H1 (cell line): ENCODE measurements around the gene B9D1. TPM values are rescaled to one million over a fixed set of nuclear protein-coding genes. Genes with fewer than 3 reads are reported as not detected.

Source experiments
- CTCF ChIA-PET: fragments of 300-600 bp; sonication (Branson Sonifier 250); formaldehyde crosslinking; loops from one replicate; lab custom pipeline; 2021; ENCODE audit not compliant: partially characterized antibody; lab: Charles Lee
- POLR2A ChIA-PET: fragments of 300-600 bp; sonication (Branson Sonifier 250); formaldehyde crosslinking; loops from one replicate; lab custom pipeline; 2021; ENCODE audit warnings: inconsistent platforms; ENCODE audit not compliant: partially characterized antibody; lab: Charles Lee
- DNase-seq, 2 experiments: peaks; one replicate each; pipeline versions ENCODE4 v3.0.0 to v3.0.0-alpha.2; 2010 to 2022; ENCODE audit warnings: low spot score in 2 of 2, low read depth in 1 of 2, mixed read lengths in 1 of 2
- FAIRE-seq: peaks from 2 replicates; lab custom pipeline; 2011; peaks lifted over from hg19 to GRCh38; lab: Jason Lieb, UNC
- H2AFZ ChIP-seq: 2 replicates; pipeline ENCODE4 v1.8.1; 2012; ENCODE audit warnings: low read length, inconsistent platforms
- H2AK5ac ChIP-seq: 2 replicates; pipeline ENCODE4 v1.6.1; 2013; ENCODE audit warnings: low read depth, low read length
- H2BK120ac ChIP-seq: replicated peaks from 2 replicates; pipeline ENCODE3; 2013; ENCODE audit warnings: low read depth, low read length, inconsistent platforms
- H2BK12ac ChIP-seq: 2 replicates; pipeline ENCODE4 v1.6.1; 2013; ENCODE audit warnings: low read depth, low read length
- H2BK15ac ChIP-seq: 2 replicates; pipeline ENCODE4 v1.6.1; 2013; ENCODE audit warnings: low read length
- H2BK20ac ChIP-seq: 2 replicates; pipeline ENCODE4 v1.6.1; 2013; ENCODE audit warnings: low read length
- H2BK5ac ChIP-seq: 2 replicates; pipeline ENCODE4 v1.6.1; 2013; ENCODE audit warnings: low read depth, low read length
- H3K14ac ChIP-seq: 2 replicates; pipeline ENCODE4 v1.6.1; 2013; ENCODE audit warnings: inconsistent platforms; ENCODE audit not compliant: insufficient read length
- H3K18ac ChIP-seq: 2 replicates; pipeline ENCODE4 v1.6.1; 2013; ENCODE audit warnings: low read length; ENCODE audit errors: extremely low read depth
- H3K23ac ChIP-seq: 2 replicates; pipeline ENCODE4 v1.6.1; 2013; ENCODE audit warnings: inconsistent platforms; ENCODE audit not compliant: insufficient read length
- H3K23me2 ChIP-seq: 2 replicates; pipeline ENCODE4 v1.6.1; 2013; ENCODE audit warnings: low read depth, low read length
- H3K27ac ChIP-seq: 2 replicates; pipeline ENCODE4 v1.6.1; 2011; ENCODE audit warnings: low read depth, low read length, inconsistent platforms
- H3K27me3 ChIP-seq, 4 experiments: replicated peaks in 1 of 4; 1 replicate in 1 of 4; 2 replicates in 3 of 4; pipeline versions ENCODE4 v1.6.1 to v1.8.1; 2011 to 2013; ENCODE audit warnings: low read length in 3 of 4, mild to moderate bottlenecking in 3 of 4, inconsistent platforms in 2 of 4, mixed read lengths in 2 of 4, moderate library complexity in 1 of 4; ENCODE audit not compliant: control insufficient read depth in 3 of 4, insufficient read depth in 3 of 4; ENCODE audit errors: extremely low read depth in 1 of 4
- H3K36me3 ChIP-seq, 4 experiments: 2 replicates each; pipeline versions ENCODE4 v1.6.1 to v1.8.1; 2011 to 2013; ENCODE audit warnings: mild to moderate bottlenecking in 4 of 4, low read length in 3 of 4, moderate library complexity in 2 of 4, control low read depth in 1 of 4, inconsistent platforms in 1 of 4; ENCODE audit not compliant: insufficient read depth in 4 of 4, control insufficient read depth in 2 of 4
- H3K4ac ChIP-seq: replicated peaks from 2 replicates; pipeline ENCODE3; 2013; ENCODE audit warnings: low read length, low read depth, mixed read lengths, inconsistent platforms; ENCODE audit not compliant: insufficient read length
- H3K4me1 ChIP-seq, 4 experiments: replicated peaks in 1 of 4; 1 replicate in 1 of 4; 2 replicates in 3 of 4; pipeline versions ENCODE4 v1.6.1 to v1.8.1; 2011 to 2013; ENCODE audit warnings: low read length in 3 of 4, inconsistent platforms in 2 of 4, mixed read lengths in 1 of 4; ENCODE audit not compliant: insufficient read depth in 4 of 4, control insufficient read depth in 3 of 4
- H3K4me2 ChIP-seq, 2 experiments: 2 replicates each; pipeline versions ENCODE4 v1.6.1 to v1.8.1; 2011 to 2013; ENCODE audit warnings: low read depth in 2 of 2, low read length in 2 of 2, control low read depth in 1 of 2, inconsistent platforms in 1 of 2, mild to moderate bottlenecking in 1 of 2; ENCODE audit not compliant: insufficient read depth in 1 of 2
- H3K4me3 ChIP-seq, 4 experiments: fragments of 200-600, 300-600 bp in 1 of 4; sonication (generic), shearing (Covaris generic), sonication (Bioruptor Twin) in 1 of 4; 2 replicates each; pipeline versions ENCODE4 v1.5.1 to v1.8.1; 2011 to 2016; ENCODE audit warnings: low read length in 4 of 4, low read depth in 3 of 4, control low read depth in 2 of 4, inconsistent platforms in 2 of 4, mild to moderate bottlenecking in 2 of 4, mixed read lengths in 1 of 4, moderate library complexity in 1 of 4; ENCODE audit not compliant: insufficient read depth in 2 of 4; ENCODE audit errors: extremely low read depth in 1 of 4
- H3K56ac ChIP-seq: replicated peaks from 2 replicates; pipeline ENCODE3; 2013; ENCODE audit warnings: low read depth, mild to moderate bottlenecking, mixed read lengths, low read length, inconsistent platforms; ENCODE audit not compliant: insufficient read length
- H3K79me1 ChIP-seq: 2 replicates; pipeline ENCODE4 v1.6.1; 2013; ENCODE audit warnings: low read depth, low read length, control low read depth
- H3K79me2 ChIP-seq, 2 experiments: 2 replicates each; pipeline versions ENCODE4 v1.6.1 to v1.8.1; 2012 to 2013; ENCODE audit warnings: low read length in 2 of 2, mild to moderate bottlenecking in 2 of 2, inconsistent platforms in 1 of 2; ENCODE audit not compliant: insufficient read depth in 2 of 2, control insufficient read depth in 1 of 2
- H3K9ac ChIP-seq, 4 experiments: replicated peaks in 1 of 4; 1 replicate in 1 of 4; 2 replicates in 3 of 4; pipeline versions ENCODE4 v1.6.1 to v1.8.1; 2011 to 2013; ENCODE audit warnings: low read depth in 3 of 4, low read length in 3 of 4, control low read depth in 2 of 4, mild to moderate bottlenecking in 2 of 4, moderate library complexity in 2 of 4, inconsistent platforms in 1 of 4; ENCODE audit errors: extremely low read depth in 1 of 4
- H3K9me3 ChIP-seq, 2 experiments: 2 replicates each; pipeline versions ENCODE4 v1.6.1 to v1.8.1; 2012 to 2013; ENCODE audit warnings: mild to moderate bottlenecking in 2 of 2, moderate library complexity in 2 of 2, control low read depth in 1 of 2, inconsistent platforms in 1 of 2, low read depth in 1 of 2, low read length in 1 of 2, mixed read lengths in 1 of 2; ENCODE audit not compliant: insufficient read depth in 2 of 2
- H4K20me1 ChIP-seq, 2 experiments: replicated peaks in 1 of 2; 2 replicates each; pipeline versions ENCODE3 to v1.8.1; 2011 to 2013; ENCODE audit warnings: inconsistent platforms in 2 of 2, low read length in 2 of 2, mild to moderate bottlenecking in 1 of 2; ENCODE audit not compliant: insufficient read depth in 2 of 2, control insufficient read depth in 1 of 2
- H4K5ac ChIP-seq: 2 replicates; pipeline ENCODE4 v1.6.1; 2013; ENCODE audit warnings: low read length, low read depth, mixed read lengths, inconsistent platforms; ENCODE audit not compliant: insufficient read length
- H4K8ac ChIP-seq: 2 replicates; pipeline ENCODE4 v1.8.0; 2013; ENCODE audit warnings: mild to moderate bottlenecking, moderate library complexity, low read length, inconsistent platforms; ENCODE audit not compliant: insufficient read depth; ENCODE audit errors: extremely low read depth
- H4K91ac ChIP-seq: replicated peaks from 2 replicates; pipeline ENCODE3; 2013; ENCODE audit warnings: low read length, mixed read lengths, inconsistent platforms; ENCODE audit not compliant: insufficient read length
- BCL11A ChIP-seq, 2 experiments: IDR thresholded peaks; one replicate each; pipeline ENCODE4 v1.6.1; 2011; ENCODE audit warnings: low read depth in 2 of 2, low read length in 2 of 2, mild to moderate bottlenecking in 2 of 2
- EZH2 ChIP-seq: fragments of 200-600 bp; sonication (generic); IDR thresholded peaks from 2 replicates; pipeline ENCODE4 v1.7.1; 2012; ENCODE audit warnings: low read depth, mild to moderate bottlenecking, moderate library complexity, low read length, inconsistent platforms; ENCODE audit not compliant: severe bottlenecking
- KDM1A ChIP-seq: fragments of 200-600, 300-600 bp; sonication (generic); IDR thresholded peaks from 2 replicates; pipeline ENCODE4 v1.7.1; 2016; ENCODE audit warnings: mild to moderate bottlenecking, low read length, borderline replicate concordance
- POLR2AphosphoS5 ChIP-seq: IDR thresholded peaks from 2 replicates; pipeline ENCODE4 v1.6.1; 2011; ENCODE audit warnings: low read depth, low read length
- SIN3A ChIP-seq, 2 experiments: IDR thresholded peaks in 1 of 2; conservative IDR thresholded peaks in 1 of 2; 2 replicates each; pipeline ENCODE4 v1.6.1; 2011 to 2012; ENCODE audit warnings: low read length in 2 of 2, improper control_type of control experiment in 1 of 2, low read depth in 1 of 2, mild to moderate bottlenecking in 1 of 2
- WGBS, 2 experiments: shearing (Covaris generic) in 1 of 2; methylation state at CpG; one replicate each; pipeline versions ENCODE4 v1.1.6 to v1.1.7; 2013 to 2015; ENCODE audit warnings: low lambda C conversion rate in 2 of 2, mixed read lengths in 2 of 2, inconsistent platforms in 1 of 2, low coverage in 1 of 2, missing lambda C conversion rate in 1 of 2; ENCODE audit not compliant: insufficient replicate concordance in 2 of 2, insufficient coverage in 1 of 2, insufficient read length in 1 of 2; ENCODE audit errors: extremely low coverage in 1 of 2, missing lambda C conversion rate in 1 of 2; 5-methylcytosine and 5-hydroxymethylcytosine counted together
- polyA plus RNA-seq, 7 experiments: library from polyadenylated mRNA; depleted of rRNA in 3 of 7; stranded (reverse) in 5 of 7; unstranded in 2 of 7; fragments of >200 nt in 5 of 7; fragments of 200-250 nt in 2 of 7; gene quantifications; 1 replicate in 5 of 7; 2 replicates in 1 of 7; 4 replicates in 1 of 7; pipeline versions ENCODE4 v1.2.1 to v1.2.3, GENCODE V29; 2011 to 2013; ENCODE audit warnings: missing spikeins in 2 of 7, mixed read lengths in 2 of 7
- total RNA-seq: library from RNA; stranded (reverse); fragmentation: NEBNext Ultra II Directional; extraction: Animal tissue kit (Norgen Biotek cat#: 25700); gene quantifications from 2 replicates; pipeline ENCODE4 v1.2.1, GENCODE V29; 2021

B9D1 gene
- total and polyA plus RNA-seq, 2 of the 8 experiments (the other 6 are each of a cell fraction or from before 2014, with no cell fraction given) = 24.6 to 65.7 TPM

DNA sequence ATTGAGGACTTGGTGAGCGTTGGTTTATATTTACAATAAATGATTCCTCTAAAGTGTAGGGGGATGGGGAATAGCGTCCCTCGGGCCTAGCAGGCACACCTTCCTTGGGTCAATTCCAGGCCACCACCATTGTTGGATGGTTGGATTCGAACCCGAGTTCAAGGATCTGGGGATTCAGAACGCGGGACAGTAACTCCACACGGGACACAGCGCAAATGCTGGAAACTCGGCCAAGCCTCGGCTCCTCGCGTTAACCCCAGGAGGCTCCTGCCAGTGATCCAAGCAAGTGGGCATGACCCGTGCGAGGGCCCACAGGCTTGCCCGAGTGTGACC, 613 bp downstream of the B9D1 start:
- no peaks in the 10 kb centered on the region for H3K9me3 ChIP-seq
- H2AK5ac ChIP-seq = no peak overlapping the region
- peaks cover 2% of the 10 kb centered on the region; the same call in 1 of the 2 replicates for H3K79me1 ChIP-seq
- H3K23me2 ChIP-seq = peaks cover 6% of the 10 kb centered on the region; the same call in 1 of the 2 replicates
- no peak overlapping the region for H3K14ac ChIP-seq
- H3K27me3 ChIP-seq = no peaks in the 10 kb centered on the region; a peak in 1 of 7 replicates
- peak overlapping the region; percentile 12; the same call in 1 of the 2 replicates for H2AFZ ChIP-seq
- H3K4me3 ChIP-seq = peak overlapping the region; percentile 34 to 93 (median 75)
- H4K20me1 ChIP-seq = peaks cover 0 to 4% of the 10 kb centered on the region in 2 experiments
- no peak overlapping the region for H3K18ac ChIP-seq
- FAIRE-seq = no peak
- no peak overlapping the region for H4K5ac ChIP-seq
- H3K56ac ChIP-seq = peak overlapping the region; percentile 38
- 48% methylated on average over 15 of the region's 16 CpGs; no CpG with 5 or more reads in 1 of the 2 experiments for WGBS, 2 experiments
- TF ChIP-seq KDM1A (no peak), BCL11A (IDR thresholded peaks at IDR 0.05; ENCODE audit: low read depth in 2 of 2, low read length in 2 of 2) (no peak), EZH2 (no peak), POLR2AphosphoS5 (no peak), SIN3A (conservative IDR thresholded peaks at IDR 0.05 in 1 of 2, IDR thresholded peaks at IDR 0.05 in 1 of 2; ENCODE audit: low read depth in 1 of 2, low read length in 2 of 2) (0 out of 4 replicates have a peak, but pooled peaks of 1 of the 2 experiments have one; percentile 8)
- ChIA-PET POLR2A (interaction anchor here (0.9 to 6.2 kb wide), 6 partner anchors 15 to 287 kb away, joined by 3 to 32 read pairs (median 4); partner anchors contain the start of genes ALDH3A2, MAPK7 and MFAP4), CTCF (interaction anchor here (0.7 to 6.7 kb wide), 17 partner anchors 10 to 400 kb away, joined by 3 to 66 read pairs (median 6); partner anchors contain the start of genes ALDH3A2, MAPK7 and MFAP4)
- no peak overlapping the region for H2BK20ac ChIP-seq
- H3K36me3 ChIP-seq = peaks cover 0 to 3% (median 0%) of the 10 kb centered on the region in 4 experiments; a peak in 1 of 8 replicates
- no peak overlapping the region for H4K91ac ChIP-seq
- H4K8ac ChIP-seq = no peak overlapping the region
- no peak overlapping the region for H2BK120ac ChIP-seq
- H3K4ac ChIP-seq = peak overlapping the region; percentile 80
- H3K4me1 ChIP-seq = peaks cover 0 to 9% (median 3%) of the 10 kb centered on the region in 4 experiments; a peak in 4 of 7 replicates
- no peak overlapping the region for H3K23ac ChIP-seq
- peak overlapping the region; percentile 20 to 85 for H3K4me2 ChIP-seq
- H2BK5ac ChIP-seq = no peak overlapping the region
- no peak overlapping the region for H3K27ac ChIP-seq
- H2BK15ac ChIP-seq = no peak overlapping the region
- no peak overlapping the region for H2BK12ac ChIP-seq
- peak overlapping the region in 3 of 4 experiments; percentile 3 to 59 (median 51); a peak in 5 of 7 replicates for H3K9ac ChIP-seq
- no peaks in the 10 kb centered on the region for H3K79me2 ChIP-seq
- no peak for DNase-seq
